ENCODE measurements around the gene SH2D3A.
A peak's percentile ranks its signal among the peaks of the same experiment; 100 is the strongest.
"Not testable (repeated sequence)": the region's sequence is repeated elsewhere in the genome, so short reads cannot be mapped to it uniquely, and the experiment has no call there.

Gene SH2D3A

GRCh38 chr19:6754653-6755463 is 12.4 kb downstream of the SH2D3A start:
- DNase-seq = no peak

DNA sequence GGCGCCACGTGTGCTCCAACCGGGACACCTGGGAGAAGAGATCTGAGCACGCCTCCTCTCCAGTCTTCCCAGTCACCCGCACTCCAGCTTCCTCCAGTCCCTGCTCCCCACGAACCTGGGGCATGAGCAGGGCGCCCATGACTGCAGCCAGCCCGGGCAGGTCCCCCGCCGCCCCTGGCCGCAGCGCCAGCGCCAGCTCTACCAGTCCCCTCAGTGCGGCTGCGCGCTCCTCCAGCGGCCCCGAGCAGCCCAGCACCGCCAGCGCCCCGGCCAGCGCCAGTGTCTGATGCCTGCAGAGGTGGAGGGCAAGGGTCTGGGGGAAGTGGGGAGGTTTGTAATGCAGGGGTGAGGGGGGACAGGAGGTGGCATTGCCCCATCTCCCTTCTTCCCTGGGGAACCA is 13.1 kb downstream of the SH2D3A start:
- no peak for DNase-seq

GRCh38 chr19:6753178-6754031 is 13.8 kb downstream of the SH2D3A start:
- peak; percentile 79 to 80 for DNase-seq

DNA sequence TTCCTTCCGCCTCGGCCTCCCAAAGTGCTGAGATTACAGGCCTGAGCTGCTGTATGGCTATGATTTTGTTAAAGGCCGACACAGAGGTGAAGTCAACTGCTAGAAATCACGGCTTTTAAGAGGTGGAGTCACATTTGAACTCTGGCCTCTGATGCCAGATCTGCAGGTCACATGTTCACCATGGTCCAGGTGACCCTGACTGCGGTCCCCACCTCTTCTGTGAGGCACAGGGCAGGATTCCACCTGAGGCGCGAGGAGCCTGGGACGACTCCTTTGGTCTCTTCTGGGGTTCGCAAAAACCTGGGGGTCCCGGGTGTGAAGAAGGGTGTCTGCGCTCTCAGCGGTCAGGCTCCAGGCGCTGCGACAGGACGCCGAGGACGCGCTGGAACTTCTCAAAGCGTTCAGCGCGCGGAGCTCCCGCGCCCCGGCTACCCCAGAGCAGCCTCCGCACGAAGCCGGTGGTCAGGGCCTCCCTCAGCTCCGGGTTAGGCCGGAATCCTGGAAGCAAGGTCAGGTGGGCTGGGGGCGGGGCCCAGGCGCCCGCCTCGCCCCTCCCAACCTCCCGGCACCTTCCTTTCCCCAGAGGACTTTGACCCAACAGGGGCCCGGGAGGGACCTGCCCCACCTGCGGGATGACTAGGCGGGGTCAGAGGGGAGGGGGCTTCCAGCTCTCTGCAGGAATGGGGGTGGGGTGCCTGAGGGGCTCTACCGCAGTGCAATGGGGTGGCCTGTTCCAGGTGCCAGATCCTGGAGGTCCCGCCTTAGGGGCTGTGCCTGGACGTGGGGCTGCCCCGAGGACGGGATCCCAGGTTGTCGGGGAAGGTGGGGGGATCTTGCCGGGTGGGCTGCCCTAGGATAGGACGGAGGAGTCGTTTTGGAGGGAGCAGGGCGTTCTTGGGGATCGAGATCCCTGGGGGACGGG is 14.7 kb downstream of the SH2D3A start:
- no peak for DNase-seq

- no peak for DNase-seq
These were observed 16.0 kb downstream of the SH2D3A start for GRCh38 chr19:6751189-6751588.

GRCh38 chr19:6750062-6750461 is 17.2 kb downstream of the SH2D3A start:
- DNase-seq = no peak

- not testable (repeated sequence) for DNase-seq
These were observed 18.7 kb downstream of the SH2D3A start for GRCh38 chr19:6748543-6748942.

GRCh38 chr19:6745965-6746364 is 21.3 kb downstream of the SH2D3A start:
- DNase-seq = no peak

GRCh38 chr19:6744381-6745301 is 22.6 kb downstream of the SH2D3A start:
- no peak for DNase-seq

DNA sequence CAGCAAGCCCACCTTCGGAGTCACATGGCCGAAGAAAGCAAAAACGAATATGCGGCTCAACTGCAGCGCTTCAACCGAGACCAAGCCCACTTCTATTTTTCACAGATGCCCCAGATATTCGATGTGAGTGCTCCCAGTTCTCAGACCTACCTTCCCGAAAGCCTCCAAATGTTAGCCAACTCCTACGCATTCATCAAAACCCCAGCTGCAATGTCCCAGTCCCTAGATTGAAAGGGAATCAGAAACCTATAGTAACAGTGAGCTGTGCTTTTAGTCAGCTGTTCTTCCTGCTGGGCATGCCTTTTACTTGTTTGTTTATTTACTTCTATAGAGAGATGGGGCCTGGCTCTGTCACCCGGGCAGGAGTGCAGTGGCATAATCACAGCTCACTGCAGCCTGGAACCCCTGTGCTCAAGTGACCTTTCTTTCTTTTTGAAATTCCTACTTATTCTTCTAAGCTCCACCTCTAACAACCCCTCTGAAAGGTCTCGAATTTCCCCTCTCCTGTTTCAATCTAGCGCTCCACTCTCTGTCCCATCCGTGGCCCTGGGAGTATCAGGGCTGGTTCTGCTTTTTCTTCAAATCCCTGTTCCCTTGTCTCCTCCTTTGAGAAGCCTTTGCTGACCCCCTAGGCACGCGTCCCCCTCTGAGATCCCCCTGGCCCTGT is 23.4 kb downstream of the SH2D3A start:
- no peak for DNase-seq

GRCh38 chr19:6743066-6743465 is 24.2 kb downstream of the SH2D3A start:
- DNase-seq = no peak

DNA sequence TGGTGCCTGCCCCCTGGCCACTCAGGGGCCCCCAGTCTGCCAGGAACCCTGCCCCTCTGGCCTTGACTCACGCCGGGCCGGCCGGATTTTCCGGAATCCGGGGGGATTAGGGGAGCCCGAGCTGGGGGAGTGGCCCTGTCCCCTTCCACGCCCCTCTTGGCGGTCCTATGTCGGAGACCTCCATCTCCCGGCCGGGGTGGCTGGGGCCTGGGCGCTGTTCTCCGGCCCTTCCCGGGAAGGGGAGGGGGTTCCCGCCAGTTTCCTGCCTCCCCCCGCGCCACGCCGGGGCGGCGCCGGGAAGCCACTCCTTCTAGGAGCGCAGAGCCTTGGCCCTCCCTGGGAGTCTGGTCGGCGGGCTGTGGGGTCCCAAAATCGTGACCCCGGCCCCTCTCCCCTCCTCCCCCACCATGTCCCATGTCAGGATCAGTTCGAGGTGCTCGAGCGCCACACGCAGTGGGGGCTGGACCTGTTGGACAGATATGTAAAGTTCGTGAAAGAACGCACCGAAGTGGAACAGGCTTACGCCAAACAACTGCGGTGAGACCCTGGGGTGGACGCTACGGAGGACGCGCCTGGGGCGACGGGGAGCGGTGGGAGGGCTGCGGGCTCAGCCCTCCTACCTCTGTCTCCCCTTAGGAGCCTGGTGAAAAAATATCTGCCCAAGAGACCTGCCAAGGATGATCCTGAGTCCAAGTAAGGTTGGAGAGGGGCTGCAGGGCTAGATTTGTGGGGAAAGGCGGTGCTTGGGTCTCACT is 26.5 kb downstream of the SH2D3A start:
- no peak for DNase-seq

- DNase-seq = no peak
These were observed 27.2 kb downstream of the SH2D3A start for GRCh38 chr19:6739883-6740588.

GRCh38 chr19:6739390-6739882 is 27.8 kb downstream of the SH2D3A start, which contains the start of gene TRIP10:
TSS of gene TRIP10 (plus strand) at chr19:6739680. CDS start at chr19:6739762, 82 bp downstream.
- DNase-seq = peak; percentile 81 to 82

GRCh38 chr19:6738787-6739389 is 28.3 kb downstream of the SH2D3A start:
- peak in 1 of 2 experiments; percentile 24 for DNase-seq

- peak; percentile 64 to 77 for DNase-seq
These were observed 29.1 kb downstream of the SH2D3A start for GRCh38 chr19:6737873-6738786.

GRCh38 chr19:6737284-6737872 is 29.9 kb downstream of the SH2D3A start, which contains the start of gene GPR108:
TSS of gene GPR108 (minus strand) at chr19:6737580. CDS start at chr19:6737576, 4 bp downstream.
- DNase-seq = peak; percentile 98 to 100

All from stimulated activated CD4-positive, alpha-beta T cell treated with anti-CD3 and anti-CD28 coated beads, Interleukin-4, amount 100 ng/mL, for 4 hours (primary cell).